K562 (cell line): ENCODE results near the gene SLC6A6.

Experiments
- ARNT ChIP-seq, 2 experiments: fragments of 450-650 bp; IDR thresholded peaks; 2 replicates each; pipeline ENCODE4 v1.6.1; 2016; ENCODE audit warnings: mild to moderate bottlenecking in 1 of 2
- BRF1 ChIP-seq: IDR thresholded peaks from 3 replicates; pipeline ENCODE4 v1.6.1; 2011; ENCODE audit warnings: borderline replicate concordance, mild to moderate bottlenecking; ENCODE audit not compliant: insufficient read length; ENCODE audit errors: extremely low read depth
- CREB1 ChIP-seq, 2 experiments: sonication (generic) in 1 of 2; formaldehyde crosslinking in 1 of 2; IDR thresholded peaks; 2 replicates each; pipeline versions ENCODE4 v1.6.1 to v1.8.0; 2012 to 2022; ENCODE audit warnings: inconsistent platforms in 1 of 2, mild to moderate bottlenecking in 1 of 2, missing genetic modification reagents in 1 of 2, moderate library complexity in 1 of 2
- CTCF ChIP-seq, 3 experiments: IDR thresholded peaks in 2 of 3; conservative IDR thresholded peaks in 1 of 3; 2 replicates each; pipeline ENCODE4 v1.5.1; 2011 to 2012; ENCODE audit warnings: low read length in 3 of 3, mild to moderate bottlenecking in 3 of 3, control low read depth in 2 of 3, improper control_type of control experiment in 1 of 3, inconsistent platforms in 1 of 3, low read depth in 1 of 3, mixed read lengths in 1 of 3, moderate library complexity in 1 of 3; ENCODE audit not compliant: insufficient read depth in 2 of 3
- DLX4 ChIP-seq: fragments of 250-450 bp; sonication (Bioruptor Pico); IDR thresholded peaks from 2 replicates; pipeline ENCODE4 v1.6.1; 2021; ENCODE audit warnings: mild to moderate bottlenecking
- NBN ChIP-seq: fragments of 450-650 bp; IDR thresholded peaks from 2 replicates; pipeline ENCODE4 v1.6.1; 2016; ENCODE audit warnings: low read depth, mild to moderate bottlenecking
- PTBP1 ChIP-seq: fragments of 200-400 bp; formaldehyde crosslinking; IDR thresholded peaks from 2 replicates; pipeline ENCODE4 v1.6.1; 2017; ENCODE audit warnings: low read depth, low read length
- RAD21 ChIP-seq, 2 experiments: fragments of 250-450 bp in 1 of 2; fragments of 450-650 bp in 1 of 2; sonication (Bioruptor Pico) in 1 of 2; formaldehyde crosslinking in 1 of 2; IDR thresholded peaks in 1 of 2; conservative IDR thresholded peaks in 1 of 2; 2 replicates each; pipeline versions ENCODE4 v1.4.0 to v1.8.0; 2020 to 2022; ENCODE audit warnings: mild to moderate bottlenecking in 2 of 2, moderate library complexity in 1 of 2
- SPI1 ChIP-seq: IDR thresholded peaks from 2 replicates; pipeline ENCODE4 v1.6.1; 2011; ENCODE audit warnings: low read depth, low read length, control low read depth, borderline replicate concordance
- TCF7L2 ChIP-seq: fragments of 150-350 bp; IDR thresholded peaks from 2 replicates; pipeline ENCODE4 v1.6.1; 2016; ENCODE audit warnings: low read depth, mild to moderate bottlenecking, low read length, moderate library complexity
- ZBTB1 ChIP-seq: sonication (generic); formaldehyde crosslinking; IDR thresholded peaks from 2 replicates; pipeline ENCODE4 v1.8.1; 2023; ENCODE audit warnings: missing genetic modification reagents, low read depth, mild to moderate bottlenecking, borderline replicate concordance
- ZNF197 ChIP-seq: fragments of 200-800 bp; sonication (Bioruptor generic); IDR thresholded peaks from 2 replicates; pipeline ENCODE4 v1.6.1; 2016; ENCODE audit warnings: low read depth, missing genetic modification characterization, missing compliant biosample characterization
- ZNF592 ChIP-seq: fragments of 450-650 bp; IDR thresholded peaks from 2 replicates; pipeline ENCODE4 v1.6.1; 2017; ENCODE audit warnings: antibody characterized with exemption, mild to moderate bottlenecking

- no peak for TF ChIP-seq ZNF592
- TF ChIP-seq CREB1 (IDR thresholded peaks at IDR 0.05), result no peak
- no peak for TF ChIP-seq CREB1 (CRISPR knock-in tag; IDR thresholded peaks at IDR 0.05)
- no peak for TF ChIP-seq TCF7L2
- TF ChIP-seq CTCF (IDR thresholded peaks at IDR 0.05 in 2 of 3, conservative IDR thresholded peaks at IDR 0.05 in 1 of 3; ENCODE audit: insufficient read depth in 2 of 3, low read depth in 1 of 3, low read length in 3 of 3), result no peak
- no peak for TF ChIP-seq ZNF197 (CRISPR knock-in tag)
- TF ChIP-seq RAD21 (CRISPR knock-in tag; conservative IDR thresholded peaks at IDR 0.05 in 1 of 2, IDR thresholded peaks at IDR 0.05 in 1 of 2), result no peak
- no peak for TF ChIP-seq ARNT (IDR thresholded peaks at IDR 0.05)
- TF ChIP-seq SPI1, result no peak
- no peak for TF ChIP-seq DLX4 (CRISPR knock-in tag)
- TF ChIP-seq NBN, result no peak
- no peak for TF ChIP-seq BRF1
- no peak for TF ChIP-seq ZBTB1
- no peak for TF ChIP-seq PTBP1
These were observed 84.7 kb downstream of the SLC6A6 start for GRCh38 chr3:14487086-14487485.
